ENCODE measurements around the gene NDUFS3.
"Not testable (repeated sequence)": the region's sequence is repeated elsewhere in the genome, so short reads cannot be mapped to it uniquely, and the experiment has no call there.

GRCh38 chr11:47530721-47531120 lies 48.2 kb upstream of the NDUFS3 start:
- TF ChIP-seq CTCF (IDR thresholded peaks at IDR 0.05; ENCODE audit: low read length); EZH2 (IDR thresholded peaks at IDR 0.05; ENCODE audit: borderline replicate concordance, low read length): not testable (repeated sequence)
